Activated CD4-positive, alpha-beta T cell treated with anti-CD3 and anti-CD28 coated beads, Interleukin-10, Interleukin-2, amounts not matched to agents 100 ng/mL and 50 ng/mL, durations not matched to agents 16 hours and 8 hours (primary cell): Measurements from ENCODE around the gene ANXA1.
"Not testable (repeated sequence)": the region's sequence is repeated elsewhere in the genome, so short reads cannot be mapped to it uniquely, and the experiment has no call there.

Source experiments
- DNase-seq: peaks from one replicate; pipeline ENCODE4 v3.0.0-alpha.2; 2020

ANXA1 gene

DNA sequence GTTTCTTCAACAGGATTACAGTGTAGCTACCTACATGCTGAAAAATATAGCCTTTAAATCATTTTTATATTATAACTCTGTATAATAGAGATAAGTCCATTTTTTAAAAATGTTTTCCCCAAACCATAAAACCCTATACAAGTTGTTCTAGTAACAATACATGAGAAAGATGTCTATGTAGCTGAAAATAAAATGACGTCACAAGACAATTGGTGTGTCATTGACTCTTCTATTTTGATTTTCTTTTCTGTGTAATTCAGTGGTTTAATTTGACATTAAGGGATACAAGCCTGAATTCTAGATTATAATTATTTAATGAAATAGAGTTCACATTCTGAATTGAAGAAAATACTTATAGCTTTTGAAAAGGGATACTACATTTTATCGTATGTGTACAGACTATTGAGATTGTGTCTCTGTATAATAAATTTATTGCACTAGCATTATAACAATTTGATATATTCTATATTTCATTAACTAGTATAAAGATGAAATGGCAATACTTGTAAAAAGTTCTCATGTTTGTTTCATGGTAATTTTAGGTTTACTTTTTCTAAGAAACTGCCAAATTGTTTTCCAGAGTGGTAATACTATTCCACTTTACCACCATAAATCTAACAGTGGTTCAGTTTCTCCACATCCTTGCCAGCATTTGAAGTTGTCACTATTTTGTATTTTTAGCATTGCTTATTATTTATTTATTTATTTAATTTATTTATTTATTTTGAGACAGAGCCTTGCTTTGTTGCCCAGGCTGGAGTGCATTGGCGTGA lies 18.7 kb downstream of the ANXA1 start:
- DNase-seq, result no peak

GRCh38 chr9:73172901-73173215 lies 21.2 kb downstream of the ANXA1 start:
- no peak for DNase-seq

DNA sequence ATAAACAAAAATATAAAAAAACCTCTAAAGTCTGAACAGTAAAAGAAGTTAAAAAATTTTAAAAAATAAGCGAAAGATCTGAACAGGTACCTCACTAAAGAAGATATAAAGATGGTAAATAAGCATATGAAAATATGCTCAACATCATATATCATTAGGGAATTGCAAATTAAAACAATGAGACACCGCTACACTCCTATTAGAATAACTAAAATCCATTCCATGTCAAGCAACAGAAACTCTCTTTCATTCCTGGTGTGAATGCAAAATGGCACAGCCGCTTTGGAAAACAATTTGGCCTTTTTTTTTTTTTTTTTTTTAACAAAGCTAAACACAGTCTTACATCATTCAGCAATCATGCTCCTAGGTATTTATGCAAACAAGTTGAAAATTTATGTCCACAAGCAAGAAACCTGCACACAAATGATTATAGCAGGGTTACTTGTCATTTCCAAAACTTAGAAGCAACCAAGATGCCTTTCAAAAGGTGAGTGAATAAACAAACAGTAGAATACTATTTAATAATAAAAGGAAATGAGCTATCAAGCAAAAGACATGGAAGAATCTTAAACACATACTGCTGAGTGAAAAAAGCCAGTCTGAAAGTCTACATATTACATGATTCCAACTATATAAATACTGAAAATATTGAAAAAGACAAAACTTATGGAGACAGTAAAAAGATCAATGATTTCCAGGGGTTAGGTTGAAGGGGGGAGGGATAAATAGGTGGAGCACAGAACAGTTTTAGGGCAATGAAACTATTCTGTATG lies 22.1 kb downstream of the ANXA1 start:
- DNase-seq, result no peak

- DNase-seq, result no peak
Observed at GRCh38 chr9:73174330-73174980, 22.8 kb downstream of the ANXA1 start.

DNA sequence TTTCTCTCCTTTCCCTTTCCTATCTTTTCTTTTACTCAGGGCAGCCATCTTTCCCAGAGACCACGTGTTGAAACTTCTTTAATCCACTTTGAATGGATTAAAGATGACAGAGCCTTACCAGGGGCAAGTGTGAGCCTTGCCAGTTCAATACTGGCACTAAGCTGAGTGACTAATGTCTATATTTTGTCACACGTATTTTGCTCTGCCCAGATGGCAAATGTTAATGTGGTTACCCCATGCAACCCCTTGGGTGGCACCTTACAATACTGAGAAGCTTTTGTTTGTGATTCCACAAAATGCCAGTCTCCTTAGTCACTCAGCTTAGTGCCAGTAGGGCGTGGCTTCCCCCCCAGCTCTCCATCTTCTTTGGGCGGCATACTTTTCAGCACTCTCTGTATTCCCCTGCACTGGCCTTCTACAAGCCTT lies 24.8 kb downstream of the ANXA1 start:
- DNase-seq, result no peak

DNA sequence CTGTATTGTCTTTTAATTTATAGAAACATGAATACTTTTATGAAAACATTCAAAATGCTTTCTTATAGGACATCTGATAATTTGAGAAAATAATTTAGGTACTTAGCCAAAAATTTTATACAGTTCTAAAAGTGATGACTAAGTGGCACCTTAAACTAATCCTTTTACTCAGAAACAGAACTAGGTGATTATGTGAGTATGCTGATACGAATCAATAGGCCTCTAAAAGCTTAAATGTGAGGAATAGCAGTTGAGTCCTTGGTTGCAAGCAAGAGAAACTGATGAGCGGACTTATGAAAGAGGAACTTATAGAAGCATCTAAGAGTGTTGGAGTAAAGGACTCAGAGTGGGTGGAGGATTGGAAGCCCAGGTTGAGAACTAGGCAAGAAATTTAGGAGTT lies 26.4 kb downstream of the ANXA1 start:
- DNase-seq, result no peak

DNA sequence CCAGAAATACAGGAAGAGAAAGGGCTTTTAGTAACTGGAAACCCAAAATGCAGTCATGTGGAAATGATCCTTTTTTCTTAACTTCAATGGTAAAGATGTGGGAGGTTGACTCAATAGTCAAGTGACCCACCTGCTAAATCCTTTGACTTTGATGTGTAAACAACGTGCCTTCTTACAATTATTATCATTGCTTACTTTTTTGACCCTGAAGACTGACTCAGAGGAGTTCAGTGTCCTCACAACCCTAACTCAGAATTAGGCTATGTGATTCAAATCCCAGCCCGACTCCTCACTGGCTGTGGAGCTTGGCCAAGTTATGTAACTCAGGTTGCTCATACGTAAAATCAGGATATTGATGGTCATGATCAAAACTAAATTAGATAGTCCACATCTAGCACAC lies 27.9 kb downstream of the ANXA1 start:
- no peak for DNase-seq

DNA sequence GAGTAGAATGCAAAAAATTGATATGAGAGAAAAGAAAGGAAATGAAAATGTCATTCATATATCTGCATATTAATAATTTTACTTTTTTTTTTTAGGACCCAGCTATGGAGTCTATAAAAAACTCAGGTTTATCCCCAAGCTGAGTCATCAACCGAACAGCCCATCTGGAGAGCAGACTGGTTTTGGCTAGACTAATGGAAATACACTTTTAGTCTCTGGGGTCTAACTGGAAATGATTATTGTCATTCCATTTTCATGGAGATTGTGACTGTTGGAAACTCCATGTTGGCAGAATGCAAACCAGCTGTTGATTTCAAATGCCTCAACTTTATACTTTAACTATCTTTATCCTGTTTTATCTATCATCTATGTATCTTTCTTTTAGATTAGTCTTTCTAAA lies 28.7 kb downstream of the ANXA1 start:
- DNase-seq, result no peak

DNA sequence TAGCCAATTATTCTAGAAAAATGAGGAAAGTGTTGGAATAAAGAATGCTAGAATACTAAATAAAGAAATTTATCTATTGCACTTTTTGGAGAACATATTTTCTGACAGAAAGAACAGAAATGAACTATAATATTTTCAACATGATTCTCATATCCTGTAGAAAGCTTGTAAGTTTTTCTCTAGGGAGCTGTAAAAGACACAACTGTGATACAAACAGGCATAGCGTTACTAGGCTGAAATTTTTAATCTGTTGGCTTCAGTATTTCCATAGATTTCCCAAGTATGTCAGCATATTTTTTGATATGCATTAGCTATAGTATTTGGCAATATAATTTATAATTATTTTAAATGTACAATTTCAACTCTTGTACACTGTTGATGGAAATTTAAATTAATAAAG lies 31.3 kb downstream of the ANXA1 start:
- no peak for DNase-seq

DNA sequence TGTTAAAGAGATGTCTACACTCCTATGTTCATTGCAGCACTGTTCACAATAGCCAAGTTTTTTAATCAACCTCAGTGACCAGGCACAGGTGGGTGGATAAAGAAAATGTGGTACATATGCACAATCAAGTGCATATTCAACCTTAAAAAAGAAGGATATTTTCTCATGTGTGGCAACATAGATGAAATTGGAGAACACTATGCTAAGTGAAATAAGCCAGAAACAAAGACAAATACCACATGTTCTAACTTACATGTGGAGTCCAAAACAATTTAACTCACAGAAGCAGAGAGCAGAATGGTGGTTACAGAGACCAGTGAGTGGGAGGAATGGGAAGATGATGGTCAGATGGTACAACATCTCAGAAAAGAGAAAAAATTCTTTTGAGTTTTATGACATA lies 31.8 kb downstream of the ANXA1 start:
- DNase-seq, result no peak

DNA sequence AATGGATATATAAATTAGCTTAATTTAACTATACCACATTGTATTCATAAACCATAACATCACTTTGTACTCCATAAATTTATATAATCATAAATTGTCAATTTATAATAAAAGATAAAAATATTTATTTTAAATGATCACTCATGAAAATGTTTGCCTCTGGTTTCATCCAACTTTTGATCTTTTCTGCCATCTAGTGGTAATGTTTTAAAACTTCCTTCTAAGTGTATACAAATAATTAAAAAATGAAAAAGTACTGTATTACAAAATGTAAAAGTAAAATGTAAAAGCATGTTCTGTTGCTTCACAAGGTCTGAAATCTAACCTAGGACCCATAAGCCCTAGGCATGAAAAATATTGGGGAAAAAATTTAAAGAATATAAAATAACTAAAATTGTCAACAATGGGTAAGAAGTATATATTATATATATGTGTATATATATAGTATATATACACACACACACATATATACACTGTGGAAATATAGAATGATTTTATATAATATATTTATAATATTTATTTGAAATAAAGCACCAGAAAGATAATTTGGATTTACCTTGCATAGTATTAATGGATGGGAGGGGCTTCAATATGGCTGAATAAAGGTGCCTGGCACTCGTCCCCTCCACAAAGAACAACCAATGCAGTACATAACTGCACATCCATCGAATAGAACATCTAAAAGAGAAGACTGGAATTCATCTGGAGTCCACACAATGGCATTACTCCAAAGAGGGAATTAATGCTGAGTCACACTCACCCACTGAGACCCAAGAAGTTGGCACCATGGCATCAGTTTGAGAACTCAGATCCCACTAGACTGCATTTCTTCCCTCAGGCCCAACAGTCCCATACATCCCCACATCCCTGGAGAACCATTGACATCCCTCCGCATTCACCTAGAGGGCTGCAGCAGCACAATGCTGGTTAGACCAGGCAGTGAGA lies 32.5 kb downstream of the ANXA1 start:
- DNase-seq, result peak; percentile 61

DNA sequence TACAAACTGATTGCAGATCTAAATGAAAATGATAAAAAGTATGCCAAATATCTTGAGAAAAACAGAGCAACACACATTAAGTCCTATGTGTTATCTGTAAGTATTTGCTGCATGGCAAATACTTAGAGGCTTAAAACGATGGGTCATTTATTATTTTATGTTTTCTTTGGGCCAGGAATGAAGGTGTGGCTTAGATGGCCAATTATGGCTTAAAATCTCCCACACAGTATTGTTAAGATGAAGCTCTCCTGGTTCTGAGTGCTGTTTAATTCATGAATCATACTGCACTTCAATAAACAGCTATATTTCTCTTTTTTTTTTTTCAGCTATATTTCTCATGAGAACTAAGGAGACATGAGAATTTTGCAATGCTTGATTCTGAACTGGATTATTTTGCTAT lies 39.4 kb downstream of the ANXA1 start:
- not testable (repeated sequence) for DNase-seq

DNA sequence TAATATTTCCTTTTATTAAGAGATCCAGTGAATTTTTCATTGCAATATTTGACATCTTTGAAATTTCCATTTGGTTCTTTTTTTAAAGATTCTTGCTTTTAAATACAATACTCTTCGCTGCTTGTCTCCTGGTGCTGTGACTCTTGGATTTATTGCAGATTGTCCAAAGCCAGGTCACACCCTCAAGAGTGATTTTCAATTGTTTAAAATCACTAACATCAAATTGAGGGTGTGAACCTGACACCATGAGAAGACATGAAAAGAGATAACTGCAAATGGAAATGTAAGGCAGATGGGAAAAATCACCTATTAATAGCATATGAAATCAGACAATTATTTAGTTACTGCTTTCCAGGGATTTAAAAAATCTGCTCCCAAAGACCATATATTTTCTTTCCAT lies 42.6 kb downstream of the ANXA1 start:
- DNase-seq, result no peak

GRCh38 chr9:73199448-73199847 lies 47.8 kb downstream of the ANXA1 start:
- DNase-seq, result no peak

- no peak for DNase-seq
Observed at GRCh38 chr9:73199886-73200285, 48.2 kb downstream of the ANXA1 start.

DNA sequence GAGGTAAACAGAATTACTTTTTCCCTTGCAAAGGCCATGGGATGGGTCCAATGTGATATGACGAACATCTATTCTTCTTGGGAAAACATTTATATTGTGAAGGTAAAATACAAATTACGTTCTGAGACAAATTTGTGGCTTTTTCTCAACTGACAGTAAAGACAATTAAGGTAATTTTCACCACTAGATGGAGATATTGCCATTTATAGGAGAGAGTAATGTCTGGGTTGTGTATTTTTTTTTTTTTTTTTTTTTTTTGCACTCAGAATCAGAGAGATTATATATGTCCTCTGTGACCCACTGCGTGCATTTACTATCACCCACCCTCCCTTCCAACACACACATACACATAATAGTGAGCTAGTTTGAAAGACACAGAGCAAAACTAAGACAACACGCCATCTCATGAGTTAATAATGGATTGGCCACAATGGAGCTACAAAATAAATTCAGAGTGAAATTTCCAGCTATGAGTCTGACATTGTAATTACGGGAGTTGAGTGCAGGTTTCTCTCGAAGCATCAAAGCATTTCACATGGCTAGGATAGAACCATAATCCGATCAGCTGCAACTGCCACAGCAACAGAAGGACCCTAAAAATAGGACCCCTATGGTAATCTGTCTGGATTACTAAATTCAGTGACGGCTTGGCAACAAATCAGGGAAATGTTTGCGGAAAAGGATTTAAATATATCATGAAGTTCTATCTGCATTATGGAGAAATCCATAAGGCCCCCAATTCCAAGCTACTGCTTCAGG lies 49.2 kb downstream of the ANXA1 start:
- peak; percentile 38 for DNase-seq

GRCh38 chr9:73202980-73203379 lies 51.3 kb downstream of the ANXA1 start:
- no peak for DNase-seq

DNA sequence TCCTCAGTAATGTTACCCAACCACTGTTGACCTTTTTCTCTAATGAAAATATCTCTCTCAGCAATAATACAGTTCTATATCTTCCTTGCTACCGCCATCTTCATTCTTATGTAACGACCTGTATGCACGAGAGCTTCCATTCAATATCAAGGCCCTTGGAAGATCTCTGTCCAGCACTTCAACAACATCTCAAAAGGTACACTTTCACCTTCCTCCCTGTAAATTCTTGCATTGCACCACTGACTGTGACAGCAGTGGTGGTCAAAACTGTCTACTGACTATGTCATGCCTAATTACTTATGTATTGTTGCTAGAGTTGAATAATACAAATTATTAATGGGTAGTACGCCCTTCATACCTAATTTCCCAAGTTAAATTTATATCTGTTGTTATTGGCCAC lies 53.3 kb downstream of the ANXA1 start:
- no peak for DNase-seq

DNA sequence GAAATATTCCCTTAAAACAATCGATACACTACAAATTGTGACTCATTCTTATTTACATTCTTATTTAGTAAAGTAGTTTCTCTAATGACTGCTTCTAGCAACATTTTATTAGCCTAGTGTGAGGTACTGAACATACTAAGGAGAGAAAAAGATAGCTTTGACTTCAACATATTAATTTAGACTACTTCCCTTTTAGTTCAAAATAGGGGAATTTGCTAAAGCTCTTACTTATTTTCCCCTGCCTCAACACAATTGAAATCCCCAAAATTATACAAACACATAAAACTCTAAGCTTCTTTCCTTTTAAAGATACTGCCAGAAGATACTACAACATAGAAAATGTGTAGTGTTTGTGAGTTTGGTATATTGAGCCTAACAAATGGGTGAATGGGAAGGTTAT lies 55.2 kb downstream of the ANXA1 start:
- no peak for DNase-seq

GRCh38 chr9:73210886-73211666 lies 59.4 kb downstream of the ANXA1 start:
- DNase-seq, result no peak

- DNase-seq, result peak; percentile 40
Observed at GRCh38 chr9:73213300-73213699, 61.6 kb downstream of the ANXA1 start.
